Activated naive CD8-positive, alpha-beta T cell (primary cell): Measurements from ENCODE around the gene IP6K3.

Experiments
- H3K27ac Mint-ChIP-seq: one replicate; pipeline ENCODE4 v1.8.0; 2021; ENCODE audit warnings: mixed read lengths
- H3K27me3 Mint-ChIP-seq: one replicate; pipeline ENCODE4 v1.8.0; 2021; ENCODE audit warnings: mixed read lengths
- H3K36me3 Mint-ChIP-seq: one replicate; pipeline ENCODE4 v1.8.0; 2021; ENCODE audit warnings: mixed read lengths
- H3K4me1 Mint-ChIP-seq: one replicate; pipeline ENCODE4 v1.8.0; 2021; ENCODE audit warnings: low read depth, mixed read lengths
- H3K4me3 Mint-ChIP-seq: one replicate; pipeline ENCODE4 v1.8.0; 2021; ENCODE audit warnings: mild to moderate bottlenecking, mixed read lengths
- H3K9me3 Mint-ChIP-seq: one replicate; pipeline ENCODE4 v1.8.0; 2021; ENCODE audit warnings: low read depth, mixed read lengths

The IP6K3 gene

GRCh38 chr6:33744895-33745546 is 1.7 kb downstream of the IP6K3 start:
- Mint-ChIP-seq H3K36me3 (no peaks in the 10 kb centered on the region), H3K9me3 (no peaks in the 10 kb centered on the region), H3K4me3 (no peak overlapping the region), H3K4me1 (peaks cover 3% of the 10 kb centered on the region), H3K27ac (no peak overlapping the region), H3K27me3 (peaks cover 2% of the 10 kb centered on the region)

DNA sequence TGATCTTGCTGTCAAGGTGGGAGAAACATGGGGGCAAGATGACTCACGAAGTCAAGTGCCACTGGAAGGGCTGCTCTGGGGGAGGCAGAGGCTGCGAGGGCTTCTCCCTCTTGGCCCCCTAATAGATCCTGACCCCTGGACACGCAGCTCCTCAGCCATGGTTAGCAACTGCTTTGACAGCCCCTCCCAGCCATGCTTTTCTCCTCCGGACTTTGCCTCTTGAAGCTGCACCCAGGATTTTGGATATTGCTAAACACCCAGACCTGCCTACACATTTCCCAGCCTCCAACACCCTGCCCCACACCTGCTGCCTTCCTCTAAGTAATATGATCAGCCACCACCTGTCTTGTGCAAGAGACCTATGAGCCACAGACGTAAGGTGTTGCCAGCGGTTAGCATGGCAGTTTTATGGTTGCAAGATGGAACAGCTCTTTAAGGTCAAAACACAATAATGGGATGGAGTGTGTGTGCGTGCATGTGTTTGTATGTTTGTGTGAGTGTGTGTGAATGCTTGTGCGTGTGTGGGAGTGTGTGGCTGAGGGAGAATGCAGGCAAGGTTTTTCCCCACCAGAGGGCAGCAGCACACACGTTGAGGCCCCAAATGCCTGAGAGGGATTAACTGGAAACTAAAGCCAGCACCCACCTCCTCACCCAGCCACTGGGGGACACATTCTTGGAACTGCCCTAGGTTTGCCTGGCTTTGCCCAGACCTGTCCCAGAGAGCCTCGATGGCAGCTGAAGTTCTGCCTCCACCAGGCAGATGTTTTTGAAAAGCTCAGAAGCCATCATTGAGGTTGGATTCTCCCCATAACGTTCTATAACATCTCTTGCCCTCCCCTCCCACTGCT is 2.5 kb downstream of the IP6K3 start:
- no peak overlapping the region for H3K4me3 Mint-ChIP-seq
- peaks cover 3% of the 10 kb centered on the region for H3K4me1 Mint-ChIP-seq
- H3K27ac Mint-ChIP-seq = no peak overlapping the region
- H3K9me3 Mint-ChIP-seq = no peaks in the 10 kb centered on the region
- H3K36me3 Mint-ChIP-seq = no peaks in the 10 kb centered on the region
- peaks cover 2% of the 10 kb centered on the region for H3K27me3 Mint-ChIP-seq

GRCh38 chr6:33742837-33743236 is 3.9 kb downstream of the IP6K3 start:
- Mint-ChIP-seq H3K4me3 (no peak overlapping the region), H3K27me3 (peaks cover 2% of the 10 kb centered on the region), H3K27ac (no peak overlapping the region), H3K36me3 (no peaks in the 10 kb centered on the region), H3K4me1 (peaks cover 3% of the 10 kb centered on the region), H3K9me3 (no peaks in the 10 kb centered on the region)

DNA sequence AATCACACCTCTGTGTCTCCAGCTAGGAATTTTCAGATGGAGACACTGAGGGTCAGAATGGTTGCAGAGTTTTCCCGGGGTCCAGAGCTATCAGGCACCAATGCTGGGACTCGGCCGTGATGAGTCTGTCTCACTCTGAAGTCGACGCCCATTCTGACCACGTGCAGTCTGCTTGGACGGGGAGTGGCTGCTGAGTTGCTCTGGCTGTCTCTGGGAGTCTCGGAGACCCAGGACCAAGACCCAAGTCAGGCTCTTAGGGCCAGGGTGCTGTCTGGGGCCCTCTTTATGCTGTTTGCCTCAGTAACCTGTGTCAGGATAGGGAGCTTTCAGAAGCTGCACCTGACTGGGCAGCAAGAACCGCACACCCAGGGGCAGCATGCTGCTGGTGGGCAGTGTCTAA is 4.6 kb downstream of the IP6K3 start:
- H3K36me3 Mint-ChIP-seq = no peaks in the 10 kb centered on the region
- no peak overlapping the region for H3K27ac Mint-ChIP-seq
- no peak overlapping the region for H3K4me3 Mint-ChIP-seq
- no peaks in the 10 kb centered on the region for H3K9me3 Mint-ChIP-seq
- H3K4me1 Mint-ChIP-seq = peaks cover 3% of the 10 kb centered on the region
- peaks cover 2% of the 10 kb centered on the region for H3K27me3 Mint-ChIP-seq

DNA sequence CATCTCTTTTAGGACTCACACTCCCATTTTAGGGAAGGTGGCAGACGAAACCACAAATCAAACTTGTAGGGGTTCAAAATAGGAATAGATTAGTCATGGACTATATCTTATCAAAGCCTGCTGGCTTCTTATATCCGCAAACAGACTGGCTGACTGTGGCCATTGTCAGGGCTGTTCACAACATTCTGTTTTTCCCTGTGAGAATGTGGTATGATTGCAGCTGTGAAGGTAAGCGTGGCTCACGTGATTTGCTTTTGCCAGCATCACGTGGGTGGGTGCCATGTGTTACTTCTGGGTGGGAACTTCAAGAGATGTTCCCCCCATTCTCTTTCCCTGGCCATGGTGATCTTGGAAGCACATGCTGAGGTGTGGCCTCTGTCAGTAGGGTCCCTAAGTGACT is 5.9 kb downstream of the IP6K3 start:
- no peaks in the 10 kb centered on the region for H3K9me3 Mint-ChIP-seq
- H3K27ac Mint-ChIP-seq = no peak overlapping the region
- H3K4me3 Mint-ChIP-seq = no peak overlapping the region
- H3K27me3 Mint-ChIP-seq = peaks cover 2% of the 10 kb centered on the region
- no peaks in the 10 kb centered on the region for H3K36me3 Mint-ChIP-seq
- H3K4me1 Mint-ChIP-seq = peaks cover 3% of the 10 kb centered on the region

DNA sequence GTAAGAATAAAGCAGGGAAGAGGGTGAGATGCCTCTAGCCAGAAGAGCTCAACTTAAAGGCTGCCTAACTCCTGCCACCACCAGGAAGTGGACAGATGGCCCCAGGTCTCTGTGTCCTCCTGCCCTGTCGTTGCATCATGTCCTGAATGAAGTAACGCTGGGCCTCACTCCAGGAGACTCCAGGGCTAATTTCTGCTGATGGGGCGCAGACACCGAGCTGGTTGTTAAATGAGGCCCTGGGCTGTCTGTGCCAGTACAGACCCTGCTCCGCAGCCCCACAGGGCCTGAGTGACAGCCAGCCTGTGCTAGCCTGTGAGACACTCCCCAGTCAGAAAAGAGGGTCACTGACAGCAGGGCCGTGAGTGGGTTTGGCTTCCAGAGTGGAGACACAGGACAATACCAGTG is 6.5 kb downstream of the IP6K3 start:
- Mint-ChIP-seq H3K9me3 (no peaks in the 10 kb centered on the region), H3K27ac (no peak overlapping the region), H3K27me3 (peaks cover 2% of the 10 kb centered on the region), H3K4me1 (peaks cover 3% of the 10 kb centered on the region), H3K36me3 (no peaks in the 10 kb centered on the region), H3K4me3 (no peak overlapping the region)

GRCh38 chr6:33739571-33739970 is 7.1 kb downstream of the IP6K3 start:
- H3K4me3 Mint-ChIP-seq = no peak overlapping the region
- H3K27me3 Mint-ChIP-seq = peaks cover 2% of the 10 kb centered on the region
- no peaks in the 10 kb centered on the region for H3K36me3 Mint-ChIP-seq
- H3K9me3 Mint-ChIP-seq = no peaks in the 10 kb centered on the region
- no peak overlapping the region for H3K27ac Mint-ChIP-seq
- H3K4me1 Mint-ChIP-seq = peaks cover 3% of the 10 kb centered on the region

GRCh38 chr6:33738879-33739278 is 7.8 kb downstream of the IP6K3 start:
- H3K4me3 Mint-ChIP-seq = no peak overlapping the region
- H3K27ac Mint-ChIP-seq = no peak overlapping the region
- no peaks in the 10 kb centered on the region for H3K36me3 Mint-ChIP-seq
- no peaks in the 10 kb centered on the region for H3K9me3 Mint-ChIP-seq
- H3K27me3 Mint-ChIP-seq = peaks cover 2% of the 10 kb centered on the region
- H3K4me1 Mint-ChIP-seq = no peaks in the 10 kb centered on the region

DNA sequence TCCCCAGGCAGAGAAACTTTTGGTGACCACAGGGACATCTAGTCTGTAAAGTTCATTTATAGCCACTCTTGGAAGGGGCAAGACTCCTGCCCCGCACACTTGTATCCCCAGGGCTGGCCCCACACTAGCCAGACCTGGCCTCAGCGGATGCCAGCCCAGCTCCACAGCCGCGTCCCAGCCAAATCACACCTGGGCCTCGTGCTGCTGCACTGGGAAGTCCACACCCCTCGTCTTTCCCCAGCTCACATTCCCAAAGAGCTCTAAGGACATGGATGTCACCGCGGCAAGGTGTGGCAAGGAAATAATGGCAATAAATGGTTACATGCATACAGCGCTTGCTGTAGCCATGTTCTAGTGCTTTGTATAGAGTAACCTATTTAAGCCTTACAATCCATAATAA is 8.6 kb downstream of the IP6K3 start:
- H3K27ac Mint-ChIP-seq = no peak overlapping the region
- H3K36me3 Mint-ChIP-seq = no peaks in the 10 kb centered on the region
- peaks cover 2% of the 10 kb centered on the region for H3K27me3 Mint-ChIP-seq
- no peaks in the 10 kb centered on the region for H3K4me1 Mint-ChIP-seq
- no peaks in the 10 kb centered on the region for H3K9me3 Mint-ChIP-seq
- H3K4me3 Mint-ChIP-seq = no peak overlapping the region

GRCh38 chr6:33737267-33738026 is 9.3 kb downstream of the IP6K3 start:
- H3K27me3 Mint-ChIP-seq = no peaks in the 10 kb centered on the region
- no peaks in the 10 kb centered on the region for H3K36me3 Mint-ChIP-seq

GRCh38 chr6:33735216-33735615 is 11.5 kb downstream of the IP6K3 start:
- Mint-ChIP-seq H3K4me1 (no peaks in the 10 kb centered on the region), H3K36me3 (no peaks in the 10 kb centered on the region)

More at GRCh38 chr6:33737267-33738026, 9.3 kb downstream of the IP6K3 start:
- no peaks in the 10 kb centered on the region for H3K9me3 Mint-ChIP-seq
- H3K4me1 Mint-ChIP-seq = no peaks in the 10 kb centered on the region
- H3K27ac Mint-ChIP-seq = no peak overlapping the region
- no peak overlapping the region for H3K4me3 Mint-ChIP-seq

DNA sequence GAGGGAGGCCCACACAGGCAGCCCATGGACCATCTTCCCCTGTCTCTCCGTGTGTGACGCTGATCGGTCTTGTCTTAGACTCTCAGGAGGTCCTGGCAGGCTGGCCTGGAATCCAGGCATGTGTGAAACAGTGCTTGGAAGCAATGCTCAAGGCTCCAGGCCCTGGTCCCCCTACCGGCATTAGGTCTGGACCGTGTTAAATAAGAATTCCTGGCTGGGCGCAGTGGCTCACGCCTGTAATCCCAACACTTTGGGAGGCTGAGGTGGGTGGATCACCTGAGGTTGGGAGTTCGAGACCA is 13.0 kb downstream of the IP6K3 start:
- Mint-ChIP-seq H3K9me3 (no peaks in the 10 kb centered on the region), H3K36me3 (no peaks in the 10 kb centered on the region), H3K27ac (no peak overlapping the region), H3K4me3 (no peak overlapping the region), H3K4me1 (no peaks in the 10 kb centered on the region), H3K27me3 (no peaks in the 10 kb centered on the region)

More at GRCh38 chr6:33735216-33735615, 11.5 kb downstream of the IP6K3 start:
- no peaks in the 10 kb centered on the region for H3K9me3 Mint-ChIP-seq
- H3K4me3 Mint-ChIP-seq = no peak overlapping the region
- H3K27me3 Mint-ChIP-seq = no peaks in the 10 kb centered on the region
- no peak overlapping the region for H3K27ac Mint-ChIP-seq

DNA sequence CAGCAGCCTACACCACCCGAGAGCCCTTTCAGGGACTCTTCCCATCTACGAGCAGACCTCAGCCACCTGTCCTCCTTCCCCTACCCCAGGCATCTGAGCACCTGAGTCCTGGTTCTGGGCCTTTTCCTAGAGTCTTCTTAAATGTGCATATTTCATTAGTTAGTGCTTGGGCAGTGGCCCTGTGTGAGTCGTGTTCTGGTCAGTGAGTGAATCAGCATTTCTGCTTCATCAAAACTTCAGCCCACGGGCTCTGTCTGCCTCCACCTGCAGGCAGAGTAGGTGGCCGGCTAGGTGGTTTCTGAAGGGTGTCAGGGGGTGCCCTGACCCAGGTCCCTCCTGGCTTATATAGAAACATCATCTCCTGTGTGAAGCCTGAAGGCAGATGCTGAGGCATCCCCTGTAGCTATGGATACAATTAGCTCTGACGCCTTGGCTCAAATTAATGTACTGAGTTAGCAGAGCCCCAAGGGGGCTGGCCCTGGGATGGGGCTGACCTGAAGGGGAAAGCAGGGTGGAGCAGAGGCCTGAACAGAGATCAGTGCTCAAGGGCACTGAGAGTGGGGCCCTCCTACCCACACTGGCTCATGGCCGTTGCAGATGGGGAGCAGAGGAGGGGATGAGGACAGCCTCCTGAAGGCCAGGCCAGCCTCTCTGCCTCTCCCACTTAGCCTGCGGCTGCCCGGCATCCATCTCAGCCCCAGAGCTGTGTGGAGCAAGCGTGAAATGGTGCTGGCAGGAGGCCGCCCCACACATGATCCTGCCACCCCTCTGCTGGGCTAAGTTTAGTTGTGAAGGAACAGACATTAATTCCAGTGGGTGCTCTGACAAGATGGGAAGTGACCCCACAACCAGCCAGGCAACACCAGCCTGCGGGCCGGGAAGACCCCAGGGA is 13.6 kb downstream of the IP6K3 start:
- no peaks in the 10 kb centered on the region for H3K36me3 Mint-ChIP-seq
- H3K27me3 Mint-ChIP-seq = no peaks in the 10 kb centered on the region
- H3K27ac Mint-ChIP-seq = no peak overlapping the region
- H3K4me1 Mint-ChIP-seq = no peaks in the 10 kb centered on the region
- no peak overlapping the region for H3K4me3 Mint-ChIP-seq
- no peaks in the 10 kb centered on the region for H3K9me3 Mint-ChIP-seq

- H3K9me3 Mint-ChIP-seq = no peaks in the 10 kb centered on the region
- no peaks in the 10 kb centered on the region for H3K36me3 Mint-ChIP-seq
- no peak overlapping the region for H3K4me3 Mint-ChIP-seq
- no peak overlapping the region for H3K27ac Mint-ChIP-seq
- no peaks in the 10 kb centered on the region for H3K27me3 Mint-ChIP-seq
- no peaks in the 10 kb centered on the region for H3K4me1 Mint-ChIP-seq
These were observed 14.3 kb downstream of the IP6K3 start for GRCh38 chr6:33732385-33732784.
